HUES48 (cell line): ENCODE results near the gene DGKQ.
A peak's percentile ranks its signal among the peaks of the same experiment; 100 is the strongest.
"Not testable (repeated sequence)": the region's sequence is repeated elsewhere in the genome, so short reads cannot be mapped to it uniquely, and the experiment has no call there.

Source experiments
- H3K27ac ChIP-seq: one replicate; pipeline ENCODE4 v1.7.0; 2013; ENCODE audit warnings: low read depth, low read length, inconsistent platforms
- H3K27me3 ChIP-seq: 2 replicates; pipeline ENCODE4 v1.6.1; 2013; ENCODE audit warnings: mild to moderate bottlenecking, low read length; ENCODE audit not compliant: control insufficient read depth, insufficient read depth
- H3K36me3 ChIP-seq: 2 replicates; pipeline ENCODE4 v1.6.1; 2013; ENCODE audit warnings: low read length; ENCODE audit not compliant: control insufficient read depth, insufficient read depth
- H3K4me1 ChIP-seq: 2 replicates; pipeline ENCODE4 v1.6.1; 2013; ENCODE audit warnings: mild to moderate bottlenecking, low read length; ENCODE audit not compliant: control insufficient read depth, insufficient read depth
- H3K4me3 ChIP-seq: 2 replicates; pipeline ENCODE4 v1.5.1; 2013; ENCODE audit warnings: mild to moderate bottlenecking, low read depth, low read length
- H3K9ac ChIP-seq: 2 replicates; pipeline ENCODE4 v1.6.1; 2013; ENCODE audit warnings: mild to moderate bottlenecking, low read depth, low read length, moderate library complexity
- H3K9me3 ChIP-seq: 2 replicates; pipeline ENCODE4 v1.6.1; 2013; ENCODE audit warnings: low read length; ENCODE audit not compliant: control insufficient read depth, insufficient read depth

DGKQ gene

DNA sequence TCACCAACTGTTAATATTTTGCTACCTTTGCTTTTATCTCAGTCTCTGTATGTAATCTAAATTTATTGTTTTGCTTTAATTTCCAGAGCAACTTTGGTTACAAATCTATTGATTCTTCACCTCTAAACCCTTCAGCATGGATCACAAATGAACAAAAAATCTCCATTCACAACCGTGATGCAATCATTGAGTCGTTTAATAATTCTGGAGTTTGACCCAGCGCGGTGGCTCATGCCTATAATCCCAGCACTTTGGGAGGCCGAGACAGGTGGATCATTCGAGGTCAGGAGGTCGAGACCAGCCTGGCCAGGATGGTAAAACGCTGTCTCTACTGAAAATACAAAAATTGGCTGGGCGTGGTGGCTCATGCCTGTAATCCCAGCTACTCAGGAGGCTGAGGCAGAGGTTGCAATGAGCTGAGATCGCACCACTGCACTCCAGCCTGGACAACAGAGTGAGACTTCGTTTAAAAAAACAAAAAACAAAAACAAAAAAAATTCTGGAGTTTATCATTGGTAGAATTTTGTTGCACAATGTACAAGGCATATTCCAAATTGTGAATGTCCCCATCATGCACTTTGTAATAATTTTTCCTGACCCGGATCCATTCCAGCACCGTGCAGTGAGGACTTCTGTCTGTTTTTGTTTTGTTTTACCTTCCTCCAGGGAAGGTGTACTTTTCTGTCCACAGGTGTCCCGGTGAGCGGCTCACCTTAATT lies 11.1 kb upstream of the DGKQ start:
- no peak overlapping the region for H3K27ac ChIP-seq
- peaks cover 14% of the 10 kb centered on the region for H3K27me3 ChIP-seq
- H3K9ac ChIP-seq: no peak overlapping the region
- peaks cover 9% of the 10 kb centered on the region; the same call in 1 of the 2 replicates for H3K4me1 ChIP-seq
- peak overlapping the region; percentile 46; the same call in 1 of the 2 replicates for H3K4me3 ChIP-seq
- H3K9me3 ChIP-seq: no peaks in the 10 kb centered on the region
- H3K36me3 ChIP-seq: no peaks in the 10 kb centered on the region

DNA sequence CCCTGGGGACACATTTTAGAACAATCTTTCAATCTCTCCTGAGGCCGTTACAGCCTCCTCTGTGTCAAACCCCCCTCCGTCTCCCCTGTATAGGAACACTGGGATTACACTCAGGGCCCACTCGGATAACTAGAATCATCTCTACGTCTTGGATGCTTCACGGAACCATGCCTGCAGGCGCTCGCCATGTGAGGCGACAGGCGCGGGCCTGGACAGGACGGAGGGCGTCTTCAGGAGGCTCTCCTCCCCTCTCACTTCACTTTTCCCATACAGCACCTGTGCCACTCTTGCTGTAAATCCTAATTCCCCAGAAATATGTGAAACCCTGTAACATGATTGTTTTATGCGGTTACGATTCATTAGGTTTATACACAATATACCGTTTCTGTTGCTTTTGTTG lies 9.4 kb upstream of the DGKQ start:
- no peak overlapping the region for H3K4me3 ChIP-seq
- H3K9me3 ChIP-seq: no peaks in the 10 kb centered on the region
- no peak overlapping the region for H3K27ac ChIP-seq
- H3K9ac ChIP-seq: no peak overlapping the region
- H3K4me1 ChIP-seq: peaks cover 9% of the 10 kb centered on the region; the same call in 1 of the 2 replicates
- H3K27me3 ChIP-seq: peaks cover 14% of the 10 kb centered on the region
- H3K36me3 ChIP-seq: no peaks in the 10 kb centered on the region

DNA sequence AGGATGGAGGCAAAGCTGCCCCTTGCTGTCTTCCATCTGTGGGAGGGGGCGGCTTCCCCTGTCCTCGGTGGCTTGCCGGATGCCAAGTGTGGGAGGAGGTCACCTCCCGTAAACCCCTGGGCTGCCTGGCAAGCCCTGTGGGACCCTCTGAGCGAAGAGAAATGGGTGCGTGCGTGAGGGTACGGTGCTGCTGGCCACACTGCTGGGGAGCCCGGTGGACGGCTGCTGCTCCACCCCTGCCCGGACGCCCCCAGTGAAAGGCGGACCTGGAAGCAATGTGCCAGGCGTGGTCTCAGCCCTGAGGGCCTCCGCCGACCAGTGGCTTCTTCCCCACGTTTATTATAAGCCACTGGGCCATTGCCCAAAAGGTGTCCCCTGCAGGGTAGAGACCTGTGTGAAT lies 8.9 kb upstream of the DGKQ start:
- no peak overlapping the region for H3K27ac ChIP-seq
- no peaks in the 10 kb centered on the region for H3K9me3 ChIP-seq
- no peak overlapping the region for H3K9ac ChIP-seq
- no peaks in the 10 kb centered on the region for H3K36me3 ChIP-seq
- H3K4me1 ChIP-seq: peaks cover 9% of the 10 kb centered on the region; the same call in 1 of the 2 replicates
- peaks cover 14% of the 10 kb centered on the region for H3K27me3 ChIP-seq
- no peak overlapping the region for H3K4me3 ChIP-seq

DNA sequence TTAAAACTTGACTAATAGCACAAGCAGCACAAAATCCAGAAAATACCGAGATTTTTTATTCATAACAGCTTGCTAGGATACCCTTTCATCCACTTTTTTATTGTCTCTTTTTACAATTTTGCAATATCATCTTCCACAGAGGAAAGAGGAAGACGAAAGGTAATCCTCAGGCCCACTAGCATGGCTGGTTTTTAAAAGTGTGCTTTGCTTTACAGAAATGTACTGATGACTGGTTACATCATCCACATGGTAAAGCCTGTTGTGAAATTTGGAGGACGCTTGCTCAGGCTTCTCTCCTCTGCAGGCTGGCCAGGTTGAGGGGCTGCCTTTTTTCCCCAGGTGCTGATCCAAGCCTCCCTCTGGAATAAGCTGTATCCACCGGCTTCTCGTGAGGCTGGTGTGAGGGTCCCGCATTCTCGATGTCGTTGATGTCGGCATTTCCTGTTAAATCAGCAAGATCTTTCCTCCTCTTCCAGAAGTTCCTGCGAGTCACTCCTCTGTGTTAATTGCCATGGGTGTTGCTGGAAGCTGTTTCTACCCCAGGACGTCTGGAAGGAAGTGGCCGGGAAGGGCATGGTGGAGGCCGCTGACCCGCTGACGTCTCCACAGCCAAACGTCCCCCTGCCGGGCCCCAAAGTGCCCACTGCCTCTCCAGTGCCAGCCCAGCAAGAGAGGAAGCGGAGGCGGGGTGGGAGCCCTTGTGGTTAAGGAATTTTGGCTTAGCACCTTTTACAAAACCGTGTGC lies 5.8 kb upstream of the DGKQ start:
- no peak overlapping the region for H3K9ac ChIP-seq
- H3K27me3 ChIP-seq: peaks cover 7% of the 10 kb centered on the region; the same call in 1 of the 2 replicates
- H3K4me3 ChIP-seq: no peak overlapping the region
- H3K27ac ChIP-seq: no peak overlapping the region
- H3K9me3 ChIP-seq: no peaks in the 10 kb centered on the region
- H3K36me3 ChIP-seq: no peaks in the 10 kb centered on the region
- H3K4me1 ChIP-seq: no peaks in the 10 kb centered on the region

- H3K9me3 ChIP-seq, H3K4me3 ChIP-seq, H3K36me3 ChIP-seq, H3K27ac ChIP-seq, H3K4me1 ChIP-seq, H3K9ac ChIP-seq: not testable (repeated sequence)
- peaks cover 22% of the 10 kb centered on the region for H3K27me3 ChIP-seq
Measured at GRCh38 chr4:976016-976415, 2.6 kb upstream of the DGKQ start.

GRCh38 chr4:974668-975067 lies 1.3 kb upstream of the DGKQ start:
- Histone ChIP-seq H3K9ac (no peak overlapping the region), H3K27me3 (peaks cover 22% of the 10 kb centered on the region), H3K27ac (no peak overlapping the region), H3K9me3 (no peaks in the 10 kb centered on the region), H3K36me3 (no peaks in the 10 kb centered on the region), H3K4me1 (no peaks in the 10 kb centered on the region), H3K4me3 (no peak overlapping the region)

GRCh38 chr4:972651-973424 lies 531 bp downstream of the DGKQ start:
- Histone ChIP-seq H3K27me3 (peaks cover 29% of the 10 kb centered on the region), H3K4me3 (peak overlapping the region; percentile 77), H3K4me1 (no peaks in the 10 kb centered on the region; the same call in 1 of the 2 replicates), H3K9me3 (no peaks in the 10 kb centered on the region), H3K36me3 (no peaks in the 10 kb centered on the region), H3K27ac (no peak overlapping the region), H3K9ac (no peak overlapping the region)

DNA sequence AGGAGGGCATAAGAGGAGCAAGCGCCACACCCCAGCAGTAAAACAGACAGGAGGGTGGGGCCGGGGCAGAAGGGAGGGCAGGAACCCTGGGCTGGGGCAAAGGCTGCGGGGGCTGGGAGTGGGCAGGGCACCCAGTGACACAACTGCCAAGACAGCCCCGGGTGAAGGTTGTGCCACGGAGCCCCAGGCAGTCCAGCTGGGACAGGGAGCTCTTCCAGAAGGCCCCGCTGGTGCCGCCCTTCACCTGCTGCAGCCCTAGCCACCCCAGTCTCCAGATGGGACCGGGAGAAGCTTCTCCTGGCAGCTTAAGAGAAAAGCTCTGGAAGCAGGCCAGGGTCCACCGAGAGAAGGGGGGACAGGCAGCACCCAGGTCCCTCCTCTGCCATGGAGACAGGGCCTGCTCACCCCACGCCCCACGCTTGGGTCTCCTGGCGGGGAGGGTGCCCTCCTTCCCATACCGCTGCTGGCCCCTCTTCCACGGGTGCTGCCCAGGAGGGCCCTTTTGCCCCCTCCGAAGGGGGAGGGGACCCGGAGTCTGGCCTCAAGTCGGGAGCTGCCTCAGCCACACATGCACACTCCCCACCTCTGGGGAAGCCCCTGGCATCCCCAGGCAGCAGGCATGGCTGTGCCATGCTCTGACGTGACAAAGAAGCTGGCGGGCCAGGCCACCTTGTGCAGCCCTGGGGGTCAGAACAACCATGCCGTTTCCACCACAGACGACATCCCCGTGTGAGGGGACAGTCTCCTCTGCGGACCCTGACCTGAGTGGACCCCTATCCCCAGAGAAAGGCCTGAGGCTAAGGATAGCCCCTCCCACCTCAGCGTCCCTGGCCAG lies 1.5 kb downstream of the DGKQ start:
- H3K36me3 ChIP-seq: no peaks in the 10 kb centered on the region
- no peak overlapping the region for H3K27ac ChIP-seq
- no peaks in the 10 kb centered on the region for H3K9me3 ChIP-seq
- no peak overlapping the region for H3K9ac ChIP-seq
- H3K27me3 ChIP-seq: peaks cover 35% of the 10 kb centered on the region
- H3K4me3 ChIP-seq: peak overlapping the region; percentile 77; the same call in 1 of the 2 replicates
- H3K4me1 ChIP-seq: no peaks in the 10 kb centered on the region; the same call in 1 of the 2 replicates

DNA sequence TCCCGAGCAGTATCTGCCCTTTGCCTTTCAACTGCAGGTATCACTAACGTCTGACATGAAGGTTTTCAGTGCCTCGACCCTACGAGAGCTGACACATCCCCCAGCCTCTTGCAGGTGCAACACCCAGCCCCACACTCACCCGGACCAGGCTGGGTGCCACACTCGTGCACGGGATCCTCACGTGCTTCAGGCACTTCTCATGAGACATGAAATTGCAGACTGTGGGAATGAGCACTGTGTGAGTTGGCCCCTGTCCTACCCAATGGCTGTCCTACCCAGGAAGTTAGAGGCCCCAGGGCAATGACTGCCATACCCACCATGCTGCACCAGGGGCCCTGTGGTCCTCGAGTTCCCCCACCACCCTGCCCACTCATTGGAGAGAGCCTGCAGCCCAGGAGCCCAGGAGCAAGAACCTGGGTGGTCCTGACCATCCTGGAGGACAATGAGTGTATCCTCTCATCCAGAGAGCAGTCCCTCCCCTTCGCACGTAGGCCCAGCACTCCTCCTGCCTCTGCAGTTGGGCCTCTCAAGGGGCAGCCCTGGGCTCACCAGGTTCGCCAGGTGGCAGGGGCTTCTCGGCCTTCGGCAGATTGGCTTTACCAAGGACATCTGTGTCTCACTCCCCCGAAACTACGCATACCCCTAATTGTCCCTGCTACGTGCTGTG lies 2.4 kb downstream of the DGKQ start:
- Histone ChIP-seq H3K36me3 (no peaks in the 10 kb centered on the region), H3K27ac (no peak overlapping the region), H3K9me3 (no peaks in the 10 kb centered on the region), H3K9ac (no peak overlapping the region), H3K4me1 (no peaks in the 10 kb centered on the region; the same call in 1 of the 2 replicates), H3K27me3 (peaks cover 35% of the 10 kb centered on the region), H3K4me3 (no peak overlapping the region)
